Vagina (tissue), 2 donors: Measurements from ENCODE around the gene ITIH3. TPM values are rescaled to one million over a fixed set of nuclear protein-coding genes. Genes with fewer than 3 reads are reported as not detected.

Experiments used
- DNase-seq, 2 donors: peaks; one replicate each; pipeline ENCODE4 v3.0.0-alpha.2; 2017; ENCODE audit errors: extremely low spot score in 2 of 2
- H3K27ac ChIP-seq: fragments of 200-600 bp; sonication (generic); one replicate; pipeline ENCODE4 v1.5.1; 2019
- H3K27me3 ChIP-seq: fragments of 200-600 bp; sonication (generic); one replicate; pipeline ENCODE4 v1.5.1; 2019
- H3K36me3 ChIP-seq, 2 donors: fragments of 200-600 bp; sonication (generic); one replicate each; pipeline ENCODE4 v1.5.1; 2017 to 2019
- H3K4me1 ChIP-seq: fragments of 200-600 bp; sonication (generic); one replicate; pipeline ENCODE4 v1.5.1; 2019
- H3K4me3 ChIP-seq, 2 donors: fragments of 200-600 bp; sonication (generic); 1 replicate in 1 of 2; 2 replicates in 1 of 2; pipeline ENCODE4 v1.5.1; 2016 to 2019
- H3K9me3 ChIP-seq: fragments of 200-600 bp; sonication (generic); one replicate; pipeline ENCODE4 v1.5.1; 2019
- POLR2A ChIP-seq, 2 donors: fragments of 450-650 bp; IDR thresholded peaks; one replicate each; pipeline ENCODE4 v1.6.1; 2017; ENCODE audit warnings: antibody characterized with exemption in 2 of 2, mild to moderate bottlenecking in 2 of 2, moderate library complexity in 2 of 2
- POLR2AphosphoS5 ChIP-seq, 2 donors: sonication (generic); formaldehyde crosslinking; IDR thresholded peaks; one replicate each; pipeline ENCODE4 v1.9.0; 2017; ENCODE audit warnings: antibody characterized with exemption in 2 of 2, mild to moderate bottlenecking in 2 of 2, low read depth in 1 of 2; ENCODE audit not compliant: insufficient read depth in 1 of 2
- intact Hi-C: fragments of 100-400 bp; cut with DNase I; formaldehyde crosslinking; loops from one replicate; pipeline ENCODE4 v1.15.1; 2023
- total RNA-seq: library from RNA; depleted of rRNA; stranded (reverse); fragments of >200 nt; gene quantifications from one replicate; pipeline ENCODE4 v1.2.3, GENCODE V29; 2016
- TF ChIP-seq, protein P1 (sequence below), 3 experiments: fragments of 450-650 bp in 2 of 3; fragments of 200-600 bp in 1 of 3; sonication (generic) in 1 of 3; IDR thresholded peaks; one replicate each; pipeline ENCODE4 v1.5.1; 2017 to 2019; ENCODE audit warnings: antibody characterized with exemption in 3 of 3, mild to moderate bottlenecking in 2 of 3, moderate library complexity in 2 of 3

Gene ITIH3
- 7.6 TPM for total RNA-seq

GRCh38 chr3:52794612-52795099 is at the start of gene ITIH3:
ITIH3 (plus strand) TSS chr3:52794796; CDS start chr3:52794804, 8 bp downstream.
- no peak within 1 kb of the TSS for H3K27ac ChIP-seq
- TF ChIP-seq, protein P1, sequence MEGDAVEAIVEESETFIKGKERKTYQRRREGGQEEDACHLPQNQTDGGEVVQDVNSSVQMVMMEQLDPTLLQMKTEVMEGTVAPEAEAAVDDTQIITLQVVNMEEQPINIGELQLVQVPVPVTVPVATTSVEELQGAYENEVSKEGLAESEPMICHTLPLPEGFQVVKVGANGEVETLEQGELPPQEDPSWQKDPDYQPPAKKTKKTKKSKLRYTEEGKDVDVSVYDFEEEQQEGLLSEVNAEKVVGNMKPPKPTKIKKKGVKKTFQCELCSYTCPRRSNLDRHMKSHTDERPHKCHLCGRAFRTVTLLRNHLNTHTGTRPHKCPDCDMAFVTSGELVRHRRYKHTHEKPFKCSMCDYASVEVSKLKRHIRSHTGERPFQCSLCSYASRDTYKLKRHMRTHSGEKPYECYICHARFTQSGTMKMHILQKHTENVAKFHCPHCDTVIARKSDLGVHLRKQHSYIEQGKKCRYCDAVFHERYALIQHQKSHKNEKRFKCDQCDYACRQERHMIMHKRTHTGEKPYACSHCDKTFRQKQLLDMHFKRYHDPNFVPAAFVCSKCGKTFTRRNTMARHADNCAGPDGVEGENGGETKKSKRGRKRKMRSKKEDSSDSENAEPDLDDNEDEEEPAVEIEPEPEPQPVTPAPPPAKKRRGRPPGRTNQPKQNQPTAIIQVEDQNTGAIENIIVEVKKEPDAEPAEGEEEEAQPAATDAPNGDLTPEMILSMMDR (IDR thresholded peaks at IDR 0.05), result no peak
- TF ChIP-seq POLR2AphosphoS5 (IDR thresholded peaks at IDR 0.05; ENCODE audit: insufficient read depth in 1 of 2, low read depth in 1 of 2) (no peak), POLR2A (IDR thresholded peaks at IDR 0.05) (no peak)
- intact Hi-C loops, result no loop called here

DNA sequence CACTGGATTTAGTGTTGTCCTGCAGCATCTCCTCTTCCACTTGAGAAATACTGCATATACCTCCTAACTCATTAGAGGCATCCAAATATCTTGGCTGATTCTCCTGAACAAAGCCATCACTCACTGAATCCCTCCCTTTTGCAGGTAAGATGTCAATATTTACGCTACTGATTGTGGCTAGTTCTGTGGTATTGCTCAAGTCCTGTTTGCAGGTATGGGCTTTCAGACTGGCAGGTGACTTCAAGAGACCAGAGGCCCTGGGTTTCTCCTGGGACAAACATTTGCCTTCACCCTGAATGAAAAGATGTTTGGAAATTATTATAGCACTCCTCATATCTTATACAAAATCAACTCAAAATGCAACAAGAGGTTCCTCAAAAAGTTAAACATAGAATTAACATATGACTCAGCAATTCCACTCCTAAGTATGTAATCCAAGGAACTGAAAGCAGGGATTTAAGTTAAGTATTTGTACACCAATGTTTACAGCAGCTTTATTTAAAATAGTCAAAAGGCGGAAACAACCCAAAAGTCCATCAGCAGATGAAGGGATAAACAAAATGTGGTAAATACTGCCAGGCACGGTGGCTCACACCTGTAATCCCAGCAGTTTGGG is 42.4 kb upstream of the ITIH3 start:
- H3K4me1 ChIP-seq, result no peaks in the 10 kb centered on the region
- H3K36me3 ChIP-seq, result peaks cover 0 to 61% of the 10 kb centered on the region in 2 donors
- H3K27me3 ChIP-seq, result no peaks in the 10 kb centered on the region
- H3K4me3 ChIP-seq, result no peak overlapping the region
- TF ChIP-seq POLR2AphosphoS5 (IDR thresholded peaks at IDR 0.05; ENCODE audit: insufficient read depth in 1 of 2, low read depth in 1 of 2), result no peak
- DNase-seq, result no peak
- no peaks in the 10 kb centered on the region for H3K9me3 ChIP-seq
- intact Hi-C loops, result no loop called here
- no peak overlapping the region for H3K27ac ChIP-seq

More at GRCh38 chr3:52794612-52795099, at the start of gene ITIH3:
- H3K36me3 ChIP-seq, result no peaks in the 10 kb centered on the region
- H3K27me3 ChIP-seq, result no peaks in the 10 kb centered on the region
- no peaks in the 10 kb centered on the region for H3K9me3 ChIP-seq
- DNase-seq, result no peak
- H3K4me3 ChIP-seq, result no peak within 1 kb of the TSS
- no peaks in the 10 kb centered on the region for H3K4me1 ChIP-seq

DNA sequence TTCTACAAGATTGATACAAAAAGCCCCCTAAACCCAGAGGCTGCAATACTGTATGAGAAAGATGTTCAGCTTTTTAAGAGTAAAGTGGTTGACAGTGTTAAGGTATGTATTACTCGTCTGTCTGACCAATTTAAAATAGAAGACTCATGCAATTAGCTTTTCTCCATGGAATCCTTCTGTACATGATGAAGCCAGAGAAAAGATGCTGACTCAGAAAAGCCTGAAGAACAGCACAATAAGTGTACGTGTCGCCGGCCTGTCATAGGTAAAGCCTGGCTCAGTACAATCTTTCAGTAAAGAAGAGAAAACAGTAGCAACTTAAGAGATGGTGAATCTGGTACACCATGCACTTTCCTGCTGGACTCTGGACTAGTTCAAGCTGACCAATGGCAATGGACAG is 40.2 kb upstream of the ITIH3 start:
- no peak for DNase-seq
- Histone ChIP-seq H3K4me1 (no peaks in the 10 kb centered on the region), H3K27me3 (no peaks in the 10 kb centered on the region), H3K27ac (no peak overlapping the region), H3K9me3 (no peaks in the 10 kb centered on the region), H3K36me3 (peaks cover 0 to 62% of the 10 kb centered on the region in 2 donors), H3K4me3 (no peak overlapping the region)
- intact Hi-C loops, result no loop called here
- TF ChIP-seq POLR2A (IDR thresholded peaks at IDR 0.05) (no peak), POLR2AphosphoS5 (IDR thresholded peaks at IDR 0.05; ENCODE audit: insufficient read depth in 1 of 2, low read depth in 1 of 2) (no peak)
- TF ChIP-seq, protein P1 (IDR thresholded peaks at IDR 0.05), result no peak

DNA sequence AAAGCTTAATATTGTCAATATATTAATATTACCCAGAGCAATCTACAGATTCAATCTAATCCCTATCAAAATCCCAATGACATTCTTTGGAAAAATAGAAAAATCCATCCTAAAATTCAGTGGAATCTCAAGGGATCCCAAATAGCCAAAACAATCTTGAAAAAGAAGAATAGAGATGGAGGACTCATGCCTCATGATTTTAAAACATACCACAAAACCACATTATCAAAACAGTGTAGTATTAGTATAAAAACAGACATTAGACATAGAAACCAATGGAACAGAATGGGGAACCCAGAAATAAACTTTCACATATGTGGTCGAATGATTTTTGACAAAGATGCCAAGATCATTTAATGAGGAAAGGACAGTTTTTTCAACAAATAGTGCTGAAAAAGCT is 38.5 kb upstream of the ITIH3 start:
- DNase-seq, result no peak
- Histone ChIP-seq H3K4me1 (no peaks in the 10 kb centered on the region), H3K27me3 (no peaks in the 10 kb centered on the region), H3K27ac (no peak overlapping the region), H3K9me3 (no peaks in the 10 kb centered on the region), H3K4me3 (no peak overlapping the region), H3K36me3 (peaks cover 0 to 59% of the 10 kb centered on the region in 2 donors)
- intact Hi-C loops, result no loop called here
- TF ChIP-seq POLR2AphosphoS5 (IDR thresholded peaks at IDR 0.05; ENCODE audit: insufficient read depth in 1 of 2, low read depth in 1 of 2) (no peak), POLR2A (IDR thresholded peaks at IDR 0.05) (no peak)
- TF ChIP-seq, protein P1 (IDR thresholded peaks at IDR 0.05), result no peak

GRCh38 chr3:52763466-52763865 is 31.1 kb upstream of the ITIH3 start:
- TF ChIP-seq, protein P1 (IDR thresholded peaks at IDR 0.05), result no peak
- TF ChIP-seq POLR2A (IDR thresholded peaks at IDR 0.05) (no peak), POLR2AphosphoS5 (IDR thresholded peaks at IDR 0.05; ENCODE audit: insufficient read depth in 1 of 2, low read depth in 1 of 2) (no peak)
- peaks cover 0 to 73% of the 10 kb centered on the region in 2 donors for H3K36me3 ChIP-seq
- H3K27me3 ChIP-seq, result no peaks in the 10 kb centered on the region
- no peaks in the 10 kb centered on the region for H3K4me1 ChIP-seq
- no peaks in the 10 kb centered on the region for H3K9me3 ChIP-seq
- DNase-seq, result no peak
- no peak overlapping the region for H3K4me3 ChIP-seq
- intact Hi-C loops, result no loop called here
- no peak overlapping the region for H3K27ac ChIP-seq
